DOHH2 (cell line): ENCODE results near the gene PHACTR2.
"Not testable (repeated sequence)": the region's sequence is repeated elsewhere in the genome, so short reads cannot be mapped to it uniquely, and the experiment has no call there.

Source experiments
- EZH2phosphoT487 ChIP-seq: fragments of 200-600 bp; sonication (generic); IDR thresholded peaks from 2 replicates; pipeline ENCODE4 v1.6.1; 2017; ENCODE audit warnings: borderline replicate concordance, mild to moderate bottlenecking, antibody characterized with exemption, low read length, moderate library complexity, mixed read lengths
- TF ChIP-seq, protein P1 (sequence below): fragments of 200-600 bp; sonication (generic); IDR thresholded peaks from one replicate; pipeline ENCODE4 v1.5.1; 2014; ENCODE audit warnings: antibody characterized with exemption, mild to moderate bottlenecking, low read depth, low read length; ENCODE audit not compliant: poor library complexity, severe bottlenecking

GRCh38 chr6:143666007-143666406, 11.8 kb upstream of the PHACTR2 start:
- TF ChIP-seq, protein P1, sequence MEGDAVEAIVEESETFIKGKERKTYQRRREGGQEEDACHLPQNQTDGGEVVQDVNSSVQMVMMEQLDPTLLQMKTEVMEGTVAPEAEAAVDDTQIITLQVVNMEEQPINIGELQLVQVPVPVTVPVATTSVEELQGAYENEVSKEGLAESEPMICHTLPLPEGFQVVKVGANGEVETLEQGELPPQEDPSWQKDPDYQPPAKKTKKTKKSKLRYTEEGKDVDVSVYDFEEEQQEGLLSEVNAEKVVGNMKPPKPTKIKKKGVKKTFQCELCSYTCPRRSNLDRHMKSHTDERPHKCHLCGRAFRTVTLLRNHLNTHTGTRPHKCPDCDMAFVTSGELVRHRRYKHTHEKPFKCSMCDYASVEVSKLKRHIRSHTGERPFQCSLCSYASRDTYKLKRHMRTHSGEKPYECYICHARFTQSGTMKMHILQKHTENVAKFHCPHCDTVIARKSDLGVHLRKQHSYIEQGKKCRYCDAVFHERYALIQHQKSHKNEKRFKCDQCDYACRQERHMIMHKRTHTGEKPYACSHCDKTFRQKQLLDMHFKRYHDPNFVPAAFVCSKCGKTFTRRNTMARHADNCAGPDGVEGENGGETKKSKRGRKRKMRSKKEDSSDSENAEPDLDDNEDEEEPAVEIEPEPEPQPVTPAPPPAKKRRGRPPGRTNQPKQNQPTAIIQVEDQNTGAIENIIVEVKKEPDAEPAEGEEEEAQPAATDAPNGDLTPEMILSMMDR: not testable (repeated sequence)
- TF ChIP-seq EZH2phosphoT487: not testable (repeated sequence)
